Transverse colon (tissue), 4 donors: ENCODE measurements around the gene ALOX5AP. TPM values are rescaled to one million over a fixed set of nuclear protein-coding genes. Genes with fewer than 3 reads are reported as not detected.

ENCODE experiments used
- DNase-seq: peaks from one replicate; pipeline ENCODE4 v3.0.0-alpha.2; 2019
- H3K27ac ChIP-seq, 4 donors: fragments of 200-600 bp; sonication (generic); 2 replicates each; pipeline ENCODE4 v1.5.1; 2016 to 2018; ENCODE audit warnings: inconsistent platforms in 4 of 4
- H3K27me3 ChIP-seq: fragments of 200-600 bp; sonication (generic); 2 replicates; pipeline ENCODE4 v1.5.1; 2017; ENCODE audit warnings: inconsistent platforms
- H3K36me3 ChIP-seq, 4 donors: fragments of 200-600 bp; sonication (generic); 2 replicates each; pipeline ENCODE4 v1.5.1; 2017 to 2019; ENCODE audit warnings: inconsistent platforms in 4 of 4
- H3K4me1 ChIP-seq, 4 donors: fragments of 200-600 bp; sonication (generic); 2 replicates each; pipeline ENCODE4 v1.5.1; 2017 to 2020; ENCODE audit warnings: inconsistent platforms in 4 of 4
- H3K4me3 ChIP-seq, 4 donors: fragments of 200-600 bp; sonication (generic); 1 replicate in 1 of 4; 2 replicates in 3 of 4; pipeline versions ENCODE4 v1.5.1 to v1.6.1; 2017 to 2019; ENCODE audit warnings: inconsistent platforms in 4 of 4
- H3K9me3 ChIP-seq, 2 donors: fragments of 200-600 bp; sonication (generic); 2 replicates each; pipeline ENCODE4 v1.5.1; 2017 to 2019; ENCODE audit warnings: inconsistent platforms in 2 of 2
- EP300 ChIP-seq: sonication (generic); formaldehyde crosslinking; IDR thresholded peaks from one replicate; pipeline ENCODE4 v1.6.1; 2017; ENCODE audit warnings: antibody characterized with exemption, low read depth
- POLR2A ChIP-seq: fragments of 450-650 bp; IDR thresholded peaks from one replicate; pipeline ENCODE4 v1.6.1; 2016; ENCODE audit warnings: antibody characterized with exemption, mild to moderate bottlenecking, moderate library complexity
- POLR2AphosphoS5 ChIP-seq, 3 donors: sonication (generic); formaldehyde crosslinking; IDR thresholded peaks; one replicate each; pipeline ENCODE4 v1.6.1; 2016; ENCODE audit warnings: antibody characterized with exemption in 3 of 3
- WGBS, 2 donors: methylation state at CpG; one replicate each; pipeline ENCODE4 v1.1.5; 2018; ENCODE audit warnings: low coverage in 1 of 2; 5-methylcytosine and 5-hydroxymethylcytosine counted together
- in situ Hi-C, 4 donors: fragments of 200-750 bp; cut with MboI; loops; one replicate each; pipeline versions ENCODE4 v1.15.0 to v1.15.1; 2017; ENCODE audit warnings: low sequenced_read_pairs in 3 of 4, low pct_ligation_motif_present in 1 of 4, low pct_unique_long_range_greater_than_20kb in 1 of 4
- intact Hi-C: fragments of 100-400 bp; cut with DNase I; formaldehyde crosslinking; loops from one replicate; pipeline ENCODE4 v1.15.1; 2023; ENCODE audit warnings: low total_unique reads
- total RNA-seq, 4 donors: library from RNA; depleted of rRNA; stranded (reverse); fragments of >200 nt; gene quantifications; one replicate each; pipeline ENCODE4 v1.1.0, GENCODE V29; 2016
- TF ChIP-seq, protein P1 (sequence below), 5 experiments: fragments of 200-600 bp in 3 of 5; fragments of 450-650 bp in 2 of 5; sonication (generic) in 3 of 5; IDR thresholded peaks; 1 replicate in 2 of 5; 2 replicates in 3 of 5; pipeline ENCODE4 v1.5.1; 2016 to 2017; ENCODE audit warnings: antibody characterized with exemption in 5 of 5, inconsistent platforms in 3 of 5, mild to moderate bottlenecking in 2 of 5, moderate library complexity in 1 of 5

Gene ALOX5AP
- total RNA-seq, 4 donors from 2014 or later: 1.2 to 18.7 (median 14.1) TPM

- in situ Hi-C loops: no loop called here
- Histone ChIP-seq H3K4me3 (no peak overlapping the region), H3K27me3 (peaks cover 2% of the 10 kb centered on the region), H3K27ac (no peak overlapping the region), H3K4me1 (no peaks in the 10 kb centered on the region), H3K9me3 (no peaks in the 10 kb centered on the region), H3K36me3 (no peaks in the 10 kb centered on the region)
- TF ChIP-seq, protein P1, sequence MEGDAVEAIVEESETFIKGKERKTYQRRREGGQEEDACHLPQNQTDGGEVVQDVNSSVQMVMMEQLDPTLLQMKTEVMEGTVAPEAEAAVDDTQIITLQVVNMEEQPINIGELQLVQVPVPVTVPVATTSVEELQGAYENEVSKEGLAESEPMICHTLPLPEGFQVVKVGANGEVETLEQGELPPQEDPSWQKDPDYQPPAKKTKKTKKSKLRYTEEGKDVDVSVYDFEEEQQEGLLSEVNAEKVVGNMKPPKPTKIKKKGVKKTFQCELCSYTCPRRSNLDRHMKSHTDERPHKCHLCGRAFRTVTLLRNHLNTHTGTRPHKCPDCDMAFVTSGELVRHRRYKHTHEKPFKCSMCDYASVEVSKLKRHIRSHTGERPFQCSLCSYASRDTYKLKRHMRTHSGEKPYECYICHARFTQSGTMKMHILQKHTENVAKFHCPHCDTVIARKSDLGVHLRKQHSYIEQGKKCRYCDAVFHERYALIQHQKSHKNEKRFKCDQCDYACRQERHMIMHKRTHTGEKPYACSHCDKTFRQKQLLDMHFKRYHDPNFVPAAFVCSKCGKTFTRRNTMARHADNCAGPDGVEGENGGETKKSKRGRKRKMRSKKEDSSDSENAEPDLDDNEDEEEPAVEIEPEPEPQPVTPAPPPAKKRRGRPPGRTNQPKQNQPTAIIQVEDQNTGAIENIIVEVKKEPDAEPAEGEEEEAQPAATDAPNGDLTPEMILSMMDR (IDR thresholded peaks at IDR 0.05): no peak
- TF ChIP-seq POLR2AphosphoS5 (IDR thresholded peaks at IDR 0.05): no peak
- no peak for TF ChIP-seq EP300
- no peak for TF ChIP-seq POLR2A
- WGBS, 2 donors: 81 to 91% methylated on average over 7 to 9 of the region's 9 CpGs
- no peak for DNase-seq
- intact Hi-C loops: no loop called here
These were observed 21.8 kb downstream of the ALOX5AP start for GRCh38 chr13:30757026-30757742.

DNA sequence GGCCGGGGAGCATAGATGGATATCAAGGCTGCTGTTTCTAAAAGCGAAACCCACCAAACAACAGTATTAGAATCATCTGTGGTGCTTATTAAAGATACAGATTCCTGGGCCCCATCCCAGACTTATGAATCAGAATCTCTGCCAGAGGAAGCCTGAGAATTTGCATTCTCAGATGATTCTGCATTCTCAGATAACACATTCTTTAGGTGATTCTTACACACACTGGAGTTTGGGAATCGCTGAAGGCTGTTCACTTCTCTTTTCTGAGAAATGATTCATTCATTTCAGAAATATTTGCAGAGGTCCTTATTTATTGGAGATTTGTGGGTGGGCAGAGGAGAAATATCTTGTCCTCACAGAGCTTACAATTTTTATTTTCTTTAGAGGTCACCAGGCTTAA is 24.4 kb downstream of the ALOX5AP start:
- WGBS, 2 donors: 82 to 85% methylated on average over 3 of the region's 3 CpGs
- H3K27ac ChIP-seq: no peak overlapping the region
- H3K36me3 ChIP-seq: no peaks in the 10 kb centered on the region
- H3K9me3 ChIP-seq: no peaks in the 10 kb centered on the region
- H3K4me3 ChIP-seq: no peak overlapping the region
- H3K4me1 ChIP-seq: no peaks in the 10 kb centered on the region
- no peak for TF ChIP-seq EP300
- TF ChIP-seq POLR2AphosphoS5 (IDR thresholded peaks at IDR 0.05): no peak
- TF ChIP-seq POLR2A: no peak
- TF ChIP-seq, protein P1 (IDR thresholded peaks at IDR 0.05): no peak
- DNase-seq: no peak
- intact Hi-C loops: no loop called here
- in situ Hi-C loops: no loop called here
- peaks cover 2% of the 10 kb centered on the region for H3K27me3 ChIP-seq

DNA sequence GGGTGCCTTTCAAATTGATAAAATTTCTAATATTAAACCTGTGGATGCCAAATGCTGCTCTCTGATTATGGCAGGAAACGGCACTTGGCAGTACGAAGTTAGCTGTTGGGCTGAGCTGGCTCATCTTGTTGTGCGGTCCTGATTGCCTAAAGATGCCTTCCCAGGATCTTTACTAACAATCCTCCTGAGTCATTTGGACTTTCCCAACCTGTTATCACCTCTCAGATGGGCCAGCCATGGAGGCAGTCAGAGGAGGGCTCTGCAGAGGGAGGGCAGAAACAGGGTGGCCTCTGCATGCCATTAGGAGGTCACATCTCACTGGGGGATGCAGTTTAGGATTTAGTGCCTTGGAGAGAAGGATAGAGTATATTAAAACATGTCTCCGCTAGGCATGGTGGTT is 27.3 kb downstream of the ALOX5AP start:
- Histone ChIP-seq H3K4me3 (no peak overlapping the region), H3K9me3 (no peaks in the 10 kb centered on the region), H3K4me1 (peaks cover 0 to 12% (median 3%) of the 10 kb centered on the region in 4 donors), H3K36me3 (no peaks in the 10 kb centered on the region), H3K27ac (no peak overlapping the region), H3K27me3 (no peaks in the 10 kb centered on the region)
- 80 to 91% methylated on average over 2 to 4 of the region's 4 CpGs for WGBS, 2 donors
- intact Hi-C loops: no loop called here
- TF ChIP-seq EP300: no peak
- TF ChIP-seq, protein P1 (IDR thresholded peaks at IDR 0.05): no peak
- TF ChIP-seq POLR2A: no peak
- TF ChIP-seq POLR2AphosphoS5 (IDR thresholded peaks at IDR 0.05): no peak
- in situ Hi-C loops: no loop called here
- DNase-seq: no peak

DNA sequence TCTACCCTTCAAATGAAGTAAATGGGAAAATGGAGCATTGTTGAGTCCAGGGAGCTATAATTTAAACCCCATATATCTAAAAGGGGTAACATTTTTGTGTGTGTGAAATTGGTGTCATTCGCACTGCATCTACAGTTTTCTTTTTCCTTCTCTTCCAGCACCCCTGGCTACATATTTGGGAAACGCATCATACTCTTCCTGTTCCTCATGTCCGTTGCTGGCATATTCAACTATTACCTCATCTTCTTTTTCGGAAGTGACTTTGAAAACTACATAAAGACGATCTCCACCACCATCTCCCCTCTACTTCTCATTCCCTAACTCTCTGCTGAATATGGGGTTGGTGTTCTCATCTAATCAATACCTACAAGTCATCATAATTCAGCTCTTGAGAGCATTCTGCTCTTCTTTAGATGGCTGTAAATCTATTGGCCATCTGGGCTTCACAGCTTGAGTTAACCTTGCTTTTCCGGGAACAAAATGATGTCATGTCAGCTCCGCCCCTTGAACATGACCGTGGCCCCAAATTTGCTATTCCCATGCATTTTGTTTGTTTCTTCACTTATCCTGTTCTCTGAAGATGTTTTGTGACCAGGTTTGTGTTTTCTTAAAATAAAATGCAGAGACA is 28.6 kb downstream of the ALOX5AP start:
- Histone ChIP-seq H3K36me3 (no peaks in the 10 kb centered on the region), H3K27me3 (no peaks in the 10 kb centered on the region), H3K9me3 (no peaks in the 10 kb centered on the region), H3K4me3 (no peak overlapping the region), H3K27ac (no peak overlapping the region), H3K4me1 (peaks cover 0 to 12% (median 3%) of the 10 kb centered on the region in 4 donors)
- no peak for TF ChIP-seq EP300
- TF ChIP-seq, protein P1 (IDR thresholded peaks at IDR 0.05): no peak
- TF ChIP-seq POLR2AphosphoS5 (IDR thresholded peaks at IDR 0.05): no peak
- no peak for TF ChIP-seq POLR2A
- intact Hi-C loops (no loop called here), in situ Hi-C loops (no loop called here)
- DNase-seq: no peak
- WGBS, 2 donors: 83 to 95% methylated on average over 7 to 8 of the region's 8 CpGs
